NK-92 (cell line): ENCODE data around the gene CAMTA1.
"Not testable (repeated sequence)": the region's sequence is repeated elsewhere in the genome, so short reads cannot be mapped to it uniquely, and the experiment has no call there.

Experiments used
- DNase-seq: peaks from one replicate; lab custom pipeline; 2025; ENCODE audit not compliant: unreplicated experiment; lab: John Stamatoyannopoulos, UW

The CAMTA1 gene

DNA sequence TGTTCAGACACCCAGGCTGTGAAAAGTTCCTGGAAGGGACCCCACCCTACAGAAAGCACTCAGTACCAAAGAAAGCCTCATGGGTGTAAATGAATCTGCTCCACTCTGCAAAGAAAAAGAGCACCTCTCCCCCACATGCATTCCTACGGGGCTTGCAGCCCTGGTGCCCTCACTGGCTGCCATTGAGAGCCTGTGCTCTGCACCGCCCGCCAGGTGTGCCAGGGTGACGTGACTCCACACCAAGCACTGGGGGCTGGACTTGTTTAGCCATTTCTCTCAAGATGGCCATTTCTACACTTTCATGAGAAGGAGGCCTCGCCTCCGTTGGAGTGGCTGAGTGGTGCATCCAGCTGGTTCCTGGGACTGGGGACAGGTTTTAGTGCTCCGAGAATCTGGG is 605.3 kb downstream of the CAMTA1 start:
- DNase-seq, result no peak

DNA sequence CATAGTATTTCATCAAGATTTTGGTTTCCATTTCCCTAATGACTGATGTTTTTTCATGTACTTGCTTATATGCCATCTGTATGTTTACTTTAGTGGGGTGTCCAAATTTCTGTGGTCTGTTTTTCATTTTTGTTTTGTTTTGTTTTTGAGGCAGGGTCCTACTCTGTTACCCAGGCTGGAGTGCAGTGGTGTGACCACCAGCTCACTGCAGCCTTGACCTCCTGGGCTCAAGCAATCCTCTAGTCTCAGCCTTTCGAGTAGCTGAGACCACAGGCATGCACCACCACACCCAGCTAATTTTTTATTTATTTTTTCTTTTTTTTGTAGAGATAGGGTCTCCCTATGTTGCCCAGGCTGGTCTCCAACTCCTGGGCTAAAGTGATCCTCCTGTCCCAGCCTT is 607.9 kb downstream of the CAMTA1 start:
- no peak for DNase-seq

DNA sequence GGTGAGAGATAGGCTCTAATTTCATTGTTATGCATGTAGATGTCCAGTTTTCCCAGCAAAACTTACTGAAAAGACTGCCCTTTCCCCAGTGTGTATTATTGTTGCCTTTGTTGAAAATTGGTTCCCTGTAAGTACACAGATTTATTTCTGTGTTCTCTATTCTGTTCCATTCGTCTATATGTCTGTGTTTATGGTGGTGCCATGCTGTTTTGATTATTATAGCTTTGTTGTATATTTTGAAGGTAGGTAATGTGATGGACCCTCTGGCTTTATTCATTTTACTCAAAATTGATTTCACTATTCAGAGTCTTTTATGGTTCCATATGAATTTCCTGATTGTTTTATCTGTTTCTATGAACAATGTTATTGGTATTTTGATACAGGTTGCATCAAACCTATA is 610.0 kb downstream of the CAMTA1 start:
- no peak for DNase-seq

DNA sequence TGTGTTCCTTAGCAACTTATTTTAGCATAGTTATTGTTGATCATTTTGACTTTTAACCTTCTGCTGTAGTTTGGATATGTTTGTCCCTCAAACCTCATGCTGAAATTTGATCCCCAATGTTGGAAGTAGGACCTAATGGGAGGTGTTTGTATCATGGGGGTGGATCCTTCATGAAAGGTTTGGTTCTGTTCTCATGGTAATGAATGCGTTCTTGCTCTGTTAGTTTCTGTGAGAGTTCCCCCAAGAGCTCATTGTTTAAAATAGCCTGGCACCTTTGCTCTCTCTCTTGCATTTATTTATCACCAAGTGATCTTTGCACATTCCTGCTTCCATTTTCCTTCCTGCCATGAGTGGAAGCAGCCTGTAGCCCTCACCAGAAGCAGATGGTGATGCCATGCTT is 613.7 kb downstream of the CAMTA1 start:
- no peak for DNase-seq

DNA sequence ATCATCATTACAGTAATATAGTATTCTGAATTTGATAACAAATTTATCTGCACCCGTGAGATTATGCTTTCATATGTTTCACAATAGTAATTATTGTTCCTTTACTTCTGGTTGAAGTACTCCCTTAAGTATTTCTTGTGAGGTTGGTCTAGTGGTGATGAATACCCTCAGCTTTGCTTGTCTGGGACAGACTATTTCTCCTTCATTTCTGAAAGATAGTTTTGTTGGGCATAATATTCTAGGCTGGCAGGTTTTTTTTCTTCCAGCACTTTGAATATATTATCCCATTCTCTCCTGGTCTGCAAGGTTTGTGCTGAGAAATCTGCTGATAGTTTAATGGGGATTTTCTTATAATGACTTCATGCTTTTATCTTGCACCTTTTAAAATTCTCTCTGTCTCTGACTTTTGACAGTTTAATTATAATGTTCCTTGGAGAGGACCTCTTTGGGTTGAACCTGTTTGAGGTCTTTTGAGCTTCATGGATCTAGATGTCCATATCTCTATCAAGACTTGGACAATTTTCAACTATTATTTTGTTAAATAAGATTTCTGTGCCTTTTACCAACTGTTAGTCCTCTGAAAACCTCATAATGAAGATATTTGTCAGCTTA is 614.4 kb downstream of the CAMTA1 start:
- no peak for DNase-seq

DNA sequence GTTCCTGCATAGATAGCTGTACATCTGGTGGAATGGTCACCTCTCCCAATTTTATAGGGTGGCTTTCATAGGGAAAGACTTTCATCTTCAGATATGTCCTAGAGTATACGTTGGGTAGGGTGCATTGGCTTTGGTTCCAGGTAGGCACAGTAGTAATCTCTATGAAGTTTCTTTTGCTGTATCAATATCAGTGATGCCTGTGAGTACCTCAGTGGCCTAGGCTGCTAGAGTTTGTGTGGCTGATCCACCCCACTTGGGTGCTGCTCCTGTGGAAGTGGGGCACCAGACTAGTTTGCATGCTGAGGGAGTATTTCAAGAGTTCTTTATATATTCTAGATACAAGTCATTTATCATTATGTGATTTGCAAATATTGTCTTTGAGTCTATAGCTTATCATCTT is 615.3 kb downstream of the CAMTA1 start:
- no peak for DNase-seq

DNA sequence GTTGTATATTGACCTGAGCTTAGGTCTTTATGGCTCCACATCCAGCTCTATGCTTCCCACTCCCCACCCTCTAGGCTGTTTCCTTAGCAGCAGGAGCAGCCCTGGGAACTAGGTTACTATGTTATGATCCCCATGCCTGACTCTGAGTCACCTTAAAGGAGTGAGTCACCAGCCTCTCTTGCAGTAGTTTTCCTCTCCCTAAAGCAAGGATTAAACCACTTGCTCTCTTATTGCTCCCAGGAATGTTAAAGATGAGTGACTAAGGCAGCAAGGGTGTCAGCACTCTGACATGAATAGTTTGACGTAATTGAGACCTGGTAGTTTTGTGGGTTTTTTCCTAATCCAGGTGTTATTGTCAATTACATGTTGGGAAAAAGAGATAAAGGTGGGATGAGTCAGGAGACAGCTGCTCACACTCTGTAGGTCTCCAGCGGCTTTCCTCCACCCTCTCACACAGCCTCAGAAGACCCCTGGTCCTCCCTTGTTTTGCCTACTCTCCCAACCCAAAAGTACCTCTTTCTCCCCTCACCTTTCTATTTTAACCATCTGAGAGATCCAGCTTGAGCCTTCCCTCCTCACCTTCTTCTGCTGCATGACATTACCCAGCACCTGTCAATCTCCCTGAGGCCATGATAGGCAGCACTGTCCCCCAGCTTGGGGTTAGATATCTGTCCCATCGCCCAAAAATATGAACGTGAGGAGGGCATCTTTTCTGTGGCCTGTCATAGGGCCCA is 616.7 kb downstream of the CAMTA1 start:
- DNase-seq, result no peak

DNA sequence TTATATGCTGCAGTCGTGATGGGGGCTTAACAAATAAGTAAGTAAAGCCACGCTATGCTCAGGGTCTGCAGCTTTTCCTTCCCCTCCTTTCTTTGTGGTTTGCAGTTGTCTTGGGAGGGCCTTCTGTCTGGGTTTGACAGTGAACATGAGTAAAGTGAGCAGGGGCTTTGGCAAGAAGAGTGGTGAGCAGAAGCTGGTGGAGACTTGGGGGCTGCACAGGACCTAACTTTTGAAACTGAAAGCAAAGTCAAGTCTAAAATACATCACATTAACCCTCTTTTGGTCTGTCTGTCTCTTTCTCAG is 617.2 kb downstream of the CAMTA1 start:
- DNase-seq, result no peak

DNA sequence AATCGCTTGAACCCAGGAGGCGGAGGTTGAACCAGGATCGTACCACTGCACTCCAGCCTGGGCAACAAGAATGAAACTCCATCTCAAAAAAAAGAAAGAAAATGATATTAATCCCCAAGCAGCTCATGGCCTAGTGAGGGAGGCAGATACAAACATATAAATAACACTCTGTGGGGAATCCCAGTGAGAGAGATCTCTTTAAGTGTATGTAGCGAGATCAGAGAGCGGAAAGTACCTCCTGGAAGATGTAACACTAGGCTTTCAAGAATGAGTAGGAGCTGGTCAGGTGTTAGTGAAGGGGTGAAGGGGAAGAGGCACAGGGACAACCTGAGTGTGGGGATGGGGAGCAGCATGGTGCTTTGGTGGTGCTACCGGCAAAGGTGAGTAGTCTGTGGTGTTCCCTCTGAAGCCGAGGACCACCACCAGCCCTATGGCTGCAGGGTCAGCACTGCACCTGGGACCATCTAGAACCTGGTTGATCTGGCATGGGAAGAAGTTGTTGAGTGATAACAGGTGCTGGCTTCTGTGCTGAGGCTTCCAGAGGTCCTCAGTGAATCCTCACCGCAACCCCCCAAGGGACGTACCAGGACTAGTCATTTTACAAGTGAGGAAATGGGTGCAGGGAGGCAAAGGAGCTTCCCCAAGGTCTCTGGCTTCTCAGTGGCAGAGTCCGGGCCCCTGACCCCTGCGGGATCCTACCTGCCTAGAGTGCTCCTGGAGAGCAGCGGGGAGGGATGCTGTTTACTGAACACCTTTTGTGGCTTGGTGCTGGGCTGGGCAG is 618.2 kb downstream of the CAMTA1 start:
- no peak for DNase-seq

DNA sequence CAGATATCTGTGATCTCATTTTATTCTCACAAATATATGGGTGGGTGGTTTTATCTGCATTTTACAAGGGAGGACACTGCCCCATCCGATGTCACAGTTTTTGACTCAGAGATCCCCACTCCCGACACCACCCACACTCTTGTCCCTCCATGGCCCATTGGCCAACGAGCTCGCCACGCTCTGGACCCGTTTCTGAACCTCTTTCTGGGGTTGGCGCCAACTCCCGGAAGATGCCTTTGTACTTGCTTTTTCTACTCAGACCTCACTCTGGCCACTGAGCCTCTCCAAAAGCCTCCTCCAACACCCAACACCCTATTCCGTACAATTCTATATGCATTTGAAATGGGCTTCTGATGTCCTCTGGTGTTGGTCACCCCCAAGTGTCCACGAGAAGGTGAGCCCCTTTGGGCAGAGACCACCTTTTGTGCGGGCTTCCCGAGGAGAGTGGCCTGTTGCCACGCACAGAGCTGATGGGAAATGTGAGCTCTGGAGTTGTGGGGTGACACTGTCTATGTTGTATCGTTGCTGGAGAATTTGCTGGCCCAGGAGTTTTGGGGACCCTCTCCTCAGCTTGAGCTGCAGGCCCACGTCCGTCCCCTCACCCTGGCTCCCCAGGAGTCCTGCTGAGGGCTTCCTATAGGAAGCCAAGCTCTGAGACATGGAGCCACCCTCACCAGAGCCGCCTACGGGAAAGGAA is 618.9 kb downstream of the CAMTA1 start:
- DNase-seq, result no peak

DNA sequence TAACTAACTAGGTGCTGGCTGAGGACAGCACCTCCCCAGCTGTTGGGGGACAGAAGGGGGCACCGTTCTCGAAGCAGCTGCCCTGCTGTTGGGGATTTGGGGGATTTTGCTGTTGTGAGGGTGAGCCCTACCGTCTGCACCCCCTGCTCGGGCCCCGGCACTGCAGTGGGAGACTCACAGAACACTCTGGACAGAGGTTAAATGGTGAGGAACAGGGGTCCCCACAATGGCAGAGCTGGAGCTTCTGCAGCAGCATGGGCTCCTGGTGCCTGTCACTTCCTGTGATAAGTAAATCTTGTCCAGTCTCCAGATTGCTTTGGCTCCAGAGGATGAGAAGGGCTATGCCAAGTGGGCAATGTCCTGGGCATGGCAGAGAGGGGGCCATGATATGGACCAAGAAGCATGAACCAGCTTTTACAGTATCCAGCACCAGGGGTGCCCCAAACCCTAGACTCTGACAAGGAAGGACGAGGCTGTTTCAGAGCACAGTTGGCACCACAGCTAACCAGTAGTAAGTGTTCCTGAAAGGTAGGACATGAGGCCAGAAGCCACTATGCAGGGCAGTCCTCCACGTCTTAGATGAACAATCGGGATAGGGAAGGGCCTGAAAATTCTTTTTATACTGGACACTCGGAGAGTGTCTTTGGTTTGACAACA is 620.7 kb downstream of the CAMTA1 start:
- DNase-seq, result no peak

DNA sequence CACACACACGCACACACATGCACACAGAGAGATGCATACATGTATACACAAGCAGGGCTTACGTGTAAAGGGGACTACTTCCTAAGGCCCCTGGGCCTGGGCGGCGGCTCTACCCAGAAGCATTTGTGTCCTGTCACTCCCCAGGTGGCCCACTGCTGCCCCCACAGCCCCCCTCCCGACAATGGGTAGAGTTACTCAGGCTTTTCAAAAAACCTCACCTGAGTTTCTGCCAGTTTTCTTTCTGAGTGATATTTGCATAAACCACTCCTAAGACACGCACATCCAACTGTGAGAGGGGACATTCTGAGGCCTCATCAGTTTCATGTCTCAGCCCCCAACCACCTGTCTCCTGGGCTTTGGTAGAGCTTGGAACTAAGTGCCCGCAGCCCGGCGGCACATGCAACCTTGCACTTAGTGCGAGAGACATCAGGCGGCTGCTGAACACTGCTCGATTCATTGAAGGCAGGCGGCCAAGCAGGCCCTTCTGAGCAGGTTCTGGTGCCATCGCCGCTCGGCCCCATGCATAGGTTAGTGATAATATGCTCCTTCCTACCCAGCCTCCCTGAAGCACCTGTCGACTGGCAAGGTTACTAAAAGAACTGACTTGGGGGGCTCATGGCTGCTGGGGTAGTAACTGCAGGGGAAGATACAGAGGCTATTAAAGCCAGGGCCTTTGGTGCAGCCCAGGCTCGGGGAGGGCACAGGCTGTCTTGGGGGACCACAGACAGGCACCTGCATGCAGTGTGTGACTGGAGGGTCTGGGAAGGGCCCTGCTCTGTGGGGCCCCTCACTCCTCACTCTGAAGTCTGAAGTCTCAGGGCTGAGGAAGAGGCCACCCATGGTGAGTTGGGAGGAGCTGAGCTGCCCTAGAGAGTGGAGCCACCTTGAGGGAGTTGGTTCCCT is 621.6 kb downstream of the CAMTA1 start:
- DNase-seq, result no peak

DNA sequence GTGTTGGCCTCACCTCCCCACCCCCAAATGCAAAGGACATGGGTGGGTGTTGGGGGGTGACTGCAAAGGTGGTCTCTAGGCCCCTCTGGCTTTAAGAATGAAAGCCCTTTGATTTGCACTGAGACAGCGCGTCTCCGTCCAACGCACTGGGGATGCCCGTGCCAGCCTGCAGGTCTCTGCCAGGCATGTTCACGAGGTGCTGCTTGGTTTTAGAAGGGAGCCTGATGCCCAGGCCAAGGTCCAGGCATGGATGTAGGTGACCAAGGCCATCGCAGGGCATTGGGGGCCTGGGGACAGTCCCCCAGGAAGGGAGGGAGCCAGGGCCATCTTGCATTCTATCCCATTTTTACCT is 622.3 kb downstream of the CAMTA1 start:
- no peak for DNase-seq

DNA sequence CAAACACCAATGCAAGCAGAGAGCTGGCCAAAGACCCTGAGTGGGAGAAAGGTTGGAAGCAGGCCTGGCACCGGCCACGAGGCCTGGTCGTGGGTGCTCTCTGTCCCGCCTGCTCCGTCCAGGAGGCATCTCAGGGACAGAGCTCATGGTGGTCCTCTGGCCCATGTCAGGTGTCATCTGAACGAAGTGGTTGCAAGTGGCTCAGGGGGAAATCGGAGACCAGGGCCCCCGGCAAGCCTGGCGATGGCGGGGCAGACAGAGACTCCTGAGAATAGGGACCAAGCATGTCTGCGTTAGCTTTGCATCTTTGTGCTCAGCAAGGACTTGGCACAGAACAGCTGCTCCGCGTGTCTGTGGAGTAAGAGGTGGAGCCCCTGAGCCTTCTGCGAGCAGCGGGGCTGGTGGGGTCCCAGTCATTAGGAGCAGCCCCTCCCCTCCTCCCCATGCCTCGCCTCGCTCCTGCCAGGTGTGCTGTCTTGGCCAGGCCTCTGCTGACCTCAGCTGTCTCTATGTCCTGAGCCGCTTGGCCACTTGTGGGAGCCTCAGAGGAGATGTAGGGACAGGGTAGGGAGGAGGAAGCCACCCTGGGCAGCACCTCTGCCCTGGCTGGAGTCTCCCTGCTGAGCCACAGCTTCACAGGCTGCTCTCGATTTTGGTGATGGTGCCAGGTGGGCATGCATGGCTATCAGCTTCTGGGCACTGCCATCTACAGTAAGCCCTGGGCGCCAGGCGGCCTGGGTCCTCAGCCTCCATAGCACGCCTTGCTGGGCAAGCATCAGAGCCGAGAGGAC is 622.9 kb downstream of the CAMTA1 start:
- DNase-seq, result no peak

DNA sequence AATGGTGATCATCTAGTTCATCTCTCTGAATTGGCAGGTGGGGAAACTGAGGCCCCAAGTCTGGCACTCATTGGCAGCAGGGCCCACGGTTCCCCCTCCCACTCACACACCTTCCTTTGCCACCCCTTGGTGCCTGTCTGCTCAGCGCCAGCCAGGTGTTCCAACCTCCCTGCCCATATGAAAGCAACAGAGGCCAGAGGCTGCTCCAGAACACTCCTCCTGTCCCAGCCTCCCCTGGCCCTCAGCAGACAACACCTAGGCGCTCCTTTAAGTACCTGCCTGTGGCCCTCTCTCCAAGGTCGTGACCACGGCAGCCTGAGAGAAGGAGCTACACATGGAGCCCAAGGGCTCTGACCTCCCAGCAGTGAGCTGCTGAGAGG is 623.5 kb downstream of the CAMTA1 start:
- DNase-seq, result no peak

DNA sequence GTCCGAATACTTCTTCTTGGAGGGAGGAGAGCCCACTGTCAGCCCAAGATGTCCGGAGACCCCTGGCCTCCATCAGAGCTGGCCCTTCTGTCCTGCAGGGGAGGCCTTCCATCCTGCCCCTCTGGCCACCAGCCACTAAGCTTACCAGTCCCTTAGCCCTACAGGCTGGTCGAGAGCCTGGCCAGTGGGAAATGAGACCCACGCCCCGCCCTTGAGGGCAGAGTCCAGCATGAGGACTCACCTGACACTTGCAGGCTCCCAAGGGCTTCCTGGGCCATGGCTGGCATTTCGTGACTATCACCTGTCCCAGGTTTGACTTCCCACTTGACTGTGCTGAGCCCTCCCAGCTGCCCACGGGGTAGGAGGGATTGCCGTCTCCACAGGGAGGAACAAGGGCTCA is 624.0 kb downstream of the CAMTA1 start:
- no peak for DNase-seq

DNA sequence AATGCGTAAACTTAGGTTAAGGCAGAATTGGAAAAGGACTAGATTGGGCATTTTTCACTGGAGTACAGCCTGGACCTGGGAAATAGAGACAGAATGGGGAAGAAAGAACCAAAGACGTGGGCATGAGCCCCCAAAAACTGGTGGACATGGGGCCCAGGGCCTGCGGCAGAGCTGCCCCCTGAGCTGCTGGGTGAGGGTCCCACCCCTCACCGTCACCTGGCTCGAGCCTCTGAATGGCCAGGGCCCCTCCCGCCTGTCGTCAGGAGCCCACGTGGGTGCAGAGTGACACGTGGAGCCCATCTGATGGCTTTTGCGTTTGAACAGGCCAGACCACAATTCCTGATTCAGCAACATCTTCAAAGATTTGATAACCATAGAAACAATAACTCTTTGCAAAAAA is 624.9 kb downstream of the CAMTA1 start:
- DNase-seq, result no peak

DNA sequence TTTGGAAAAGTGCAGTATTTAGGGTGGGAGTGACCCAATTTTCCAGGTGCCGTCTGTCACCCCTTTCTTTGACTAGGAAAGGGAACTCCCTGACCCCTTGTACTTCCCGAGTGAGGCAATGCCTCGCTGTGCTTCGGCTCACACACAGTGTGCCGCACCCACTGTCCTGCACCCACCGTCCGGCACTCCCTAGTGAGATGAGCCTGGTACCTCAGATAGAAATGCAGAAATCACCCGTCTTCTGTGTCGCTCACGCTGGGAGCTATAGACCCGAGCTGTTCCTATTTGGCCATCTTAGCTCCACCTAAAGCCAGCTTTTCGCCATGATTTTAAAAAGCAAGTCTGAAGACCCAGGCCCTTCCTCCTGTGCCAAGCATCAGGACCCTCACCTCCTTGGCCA is 632.4 kb downstream of the CAMTA1 start:
- DNase-seq, result not testable (repeated sequence)

DNA sequence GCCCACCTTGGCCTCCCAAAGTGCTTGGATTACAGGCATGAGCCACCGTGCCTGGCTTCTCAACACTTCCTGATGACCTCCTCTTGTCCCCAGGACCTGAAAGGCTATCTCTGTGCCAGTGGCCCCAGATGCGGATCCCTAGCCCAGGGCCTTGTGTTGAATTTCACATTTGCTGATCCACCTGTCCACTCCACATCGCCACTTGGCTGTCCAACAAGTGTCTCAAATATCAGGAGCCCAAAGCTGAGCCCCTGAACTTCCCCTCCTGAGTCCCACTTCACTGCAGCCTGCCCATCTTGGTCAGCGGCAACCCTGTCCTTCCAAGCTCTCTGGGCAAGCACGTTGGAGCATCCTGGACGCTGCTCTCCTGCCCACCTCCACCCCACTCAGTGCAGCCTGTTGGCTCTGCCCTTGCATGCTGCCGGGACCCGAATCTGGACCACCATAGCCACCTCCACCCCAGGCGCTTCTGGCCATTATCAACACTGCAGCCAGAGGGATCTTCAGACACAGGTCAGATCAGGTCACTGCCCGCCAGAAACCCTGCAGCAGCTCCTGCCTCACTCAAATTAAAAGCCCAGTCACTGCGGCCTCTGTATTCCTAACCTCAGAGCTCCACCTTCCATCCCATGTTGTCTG is 633.3 kb downstream of the CAMTA1 start:
- DNase-seq, result no peak
